Measurements from ENCODE around the gene AP2A1.

The AP2A1 gene

DNA sequence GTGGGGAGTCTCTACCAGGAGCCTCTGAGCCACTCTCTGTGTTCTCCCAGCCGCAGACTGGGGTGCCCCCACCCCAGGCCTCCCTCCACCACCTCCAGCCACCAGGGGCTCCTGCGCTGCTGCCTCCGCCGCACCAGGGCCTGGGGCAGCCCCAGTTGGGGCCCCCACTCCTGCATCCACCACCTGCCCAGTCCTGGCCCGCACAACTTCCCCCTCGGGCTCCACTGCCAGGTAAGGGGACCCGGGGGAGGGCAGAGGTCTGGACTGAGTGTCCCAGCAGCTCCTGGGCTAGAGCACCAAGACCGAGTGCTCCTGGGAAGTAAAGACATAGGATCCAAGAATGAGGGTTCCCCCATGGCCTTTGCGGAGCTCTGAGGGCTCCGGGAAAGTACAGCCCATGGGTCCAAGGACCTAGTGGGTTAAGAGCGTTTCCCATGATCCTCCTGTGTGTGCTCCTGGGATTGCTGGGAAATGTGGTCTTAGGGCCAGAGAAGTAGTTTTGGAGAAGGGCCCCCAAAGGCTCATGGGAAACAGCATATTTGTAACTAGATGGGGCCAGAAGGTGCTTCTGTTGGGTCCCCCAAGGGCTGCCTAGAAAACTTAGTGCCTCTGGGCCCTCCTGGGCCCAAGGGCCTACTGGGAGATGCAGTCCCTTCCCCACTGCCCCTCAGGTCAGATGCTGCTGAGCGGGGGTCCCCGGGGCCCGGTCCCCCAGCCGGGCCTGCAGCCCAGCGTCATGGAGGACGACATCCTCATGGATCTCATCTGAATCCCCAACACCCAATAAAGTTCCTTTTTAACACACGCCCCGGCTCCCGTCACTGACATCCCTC is 69.6 kb downstream of the AP2A1 start:
- H3K27me3 ChIP-seq: no peaks in the 10 kb centered on the region
- H3K27ac ChIP-seq: no peak overlapping the region
- no peak overlapping the region for H3K4me3 ChIP-seq (ENCODE audit: low read depth in 1 of 2, low read length in 1 of 2)
- no peaks in the 10 kb centered on the region for H3K9me3 ChIP-seq
- H3K4me1 ChIP-seq (ENCODE audit: control insufficient read depth in 1 of 2, insufficient read depth in 1 of 2, low read depth in 1 of 2, low read length in 1 of 2): peaks cover 20% of the 10 kb centered on the region in 2 experiments
- TF ChIP-seq, protein P1, sequence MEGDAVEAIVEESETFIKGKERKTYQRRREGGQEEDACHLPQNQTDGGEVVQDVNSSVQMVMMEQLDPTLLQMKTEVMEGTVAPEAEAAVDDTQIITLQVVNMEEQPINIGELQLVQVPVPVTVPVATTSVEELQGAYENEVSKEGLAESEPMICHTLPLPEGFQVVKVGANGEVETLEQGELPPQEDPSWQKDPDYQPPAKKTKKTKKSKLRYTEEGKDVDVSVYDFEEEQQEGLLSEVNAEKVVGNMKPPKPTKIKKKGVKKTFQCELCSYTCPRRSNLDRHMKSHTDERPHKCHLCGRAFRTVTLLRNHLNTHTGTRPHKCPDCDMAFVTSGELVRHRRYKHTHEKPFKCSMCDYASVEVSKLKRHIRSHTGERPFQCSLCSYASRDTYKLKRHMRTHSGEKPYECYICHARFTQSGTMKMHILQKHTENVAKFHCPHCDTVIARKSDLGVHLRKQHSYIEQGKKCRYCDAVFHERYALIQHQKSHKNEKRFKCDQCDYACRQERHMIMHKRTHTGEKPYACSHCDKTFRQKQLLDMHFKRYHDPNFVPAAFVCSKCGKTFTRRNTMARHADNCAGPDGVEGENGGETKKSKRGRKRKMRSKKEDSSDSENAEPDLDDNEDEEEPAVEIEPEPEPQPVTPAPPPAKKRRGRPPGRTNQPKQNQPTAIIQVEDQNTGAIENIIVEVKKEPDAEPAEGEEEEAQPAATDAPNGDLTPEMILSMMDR (IDR thresholded peaks at IDR 0.05): no peak
- H3K36me3 ChIP-seq: peaks cover 96% of the 10 kb centered on the region

DNA sequence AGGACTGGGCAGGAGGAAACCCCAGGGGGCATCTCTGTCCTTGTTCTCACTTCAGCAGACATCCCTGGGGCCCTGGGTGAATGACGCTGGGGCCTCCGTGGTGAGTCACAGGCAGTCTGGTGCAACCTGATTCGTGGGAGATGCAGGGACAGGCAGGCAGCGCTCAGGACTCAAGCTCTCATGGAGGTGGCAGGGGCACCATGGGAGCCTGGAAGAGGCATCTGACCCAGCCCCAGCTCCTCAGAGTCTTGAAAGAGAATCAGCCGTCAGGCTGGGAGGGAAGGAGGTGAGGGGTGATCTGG is 70.2 kb downstream of the AP2A1 start:
- Histone ChIP-seq H3K27me3 (no peaks in the 10 kb centered on the region), H3K9me3 (no peaks in the 10 kb centered on the region), H3K36me3 (peaks cover 90% of the 10 kb centered on the region), H3K4me3 (ENCODE audit: low read depth in 1 of 2, low read length in 1 of 2) (no peak overlapping the region), H3K4me1 (ENCODE audit: control insufficient read depth in 1 of 2, insufficient read depth in 1 of 2, low read depth in 1 of 2, low read length in 1 of 2) (peaks cover 14 to 15% of the 10 kb centered on the region in 2 experiments), H3K27ac (no peak overlapping the region)
- TF ChIP-seq, protein P1 (IDR thresholded peaks at IDR 0.05): no peak

GRCh38 chr19:49837425-49837824 is 70.6 kb downstream of the AP2A1 start:
- TF ChIP-seq, protein P1 (IDR thresholded peaks at IDR 0.05): no peak
- peaks cover 9 to 10% of the 10 kb centered on the region in 2 experiments for H3K4me1 ChIP-seq (ENCODE audit: control insufficient read depth in 1 of 2, insufficient read depth in 1 of 2, low read depth in 1 of 2, low read length in 1 of 2)
- H3K27me3 ChIP-seq: no peaks in the 10 kb centered on the region
- H3K27ac ChIP-seq: no peak overlapping the region
- H3K4me3 ChIP-seq (ENCODE audit: low read depth in 1 of 2, low read length in 1 of 2): no peak overlapping the region
- H3K9me3 ChIP-seq: no peaks in the 10 kb centered on the region
- H3K36me3 ChIP-seq: peaks cover 86% of the 10 kb centered on the region

DNA sequence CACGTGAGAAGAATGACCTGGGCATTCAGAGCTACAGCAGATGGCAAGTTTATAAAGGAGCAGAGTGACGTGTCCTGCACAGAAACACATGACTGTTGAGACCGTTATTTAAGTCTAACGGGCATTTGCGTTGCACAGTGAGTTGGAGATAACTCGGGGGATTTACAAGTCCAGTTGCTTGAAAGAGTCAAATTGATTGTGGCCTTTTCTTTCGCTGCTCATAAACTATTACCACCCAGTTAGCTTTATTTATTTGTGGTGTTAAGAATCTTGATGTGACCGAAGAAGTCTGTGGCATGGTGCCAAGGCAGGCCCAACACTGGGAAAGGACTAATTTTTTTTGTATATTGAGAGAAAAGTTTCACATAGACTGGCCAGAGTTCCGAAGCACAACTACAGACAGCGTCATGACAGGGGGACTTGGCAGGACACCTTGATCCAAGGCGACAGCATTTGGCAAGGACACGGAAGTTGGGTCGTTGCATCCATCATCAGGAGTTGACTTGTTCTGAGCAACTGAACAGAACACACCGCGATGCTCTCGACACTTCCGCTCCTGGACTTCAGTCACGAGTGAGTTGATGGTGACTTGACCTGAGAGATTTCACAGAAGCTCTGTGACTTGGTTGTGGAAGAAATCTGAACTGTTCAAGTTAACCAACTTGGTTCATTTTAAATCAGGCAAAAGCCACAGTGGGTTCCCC is 72.2 kb downstream of the AP2A1 start:
- Histone ChIP-seq H3K36me3 (peaks cover 71% of the 10 kb centered on the region), H3K9me3 (no peaks in the 10 kb centered on the region)
- TF ChIP-seq, protein P1 (IDR thresholded peaks at IDR 0.05): no peak

DNA sequence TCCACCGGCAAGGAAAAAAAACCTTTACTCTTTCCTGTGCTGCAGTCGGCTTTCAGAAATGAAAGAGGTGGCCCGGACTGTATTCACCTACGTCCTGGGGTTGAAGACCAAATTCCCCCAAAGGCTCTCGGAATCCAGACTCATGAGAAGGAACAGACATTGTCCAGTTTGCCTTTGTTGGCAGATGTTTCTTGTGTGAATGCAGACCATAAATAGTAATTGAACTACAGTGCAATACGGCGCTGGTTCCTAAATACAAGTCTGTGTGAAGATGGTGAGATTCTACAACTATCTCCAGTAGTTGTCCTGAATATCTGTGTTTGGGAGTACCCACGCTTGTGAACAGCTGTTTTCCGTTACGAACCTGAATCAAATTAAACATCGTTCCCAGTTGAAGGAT is 72.9 kb downstream of the AP2A1 start:
- peaks cover 64% of the 10 kb centered on the region for H3K36me3 ChIP-seq
- peak overlapping the region; percentile 7 for H3K27ac ChIP-seq
- H3K4me3 ChIP-seq (ENCODE audit: low read depth in 1 of 2, low read length in 1 of 2): no peak overlapping the region
- TF ChIP-seq, protein P1 (IDR thresholded peaks at IDR 0.05): no peak
- H3K9me3 ChIP-seq: no peaks in the 10 kb centered on the region
- no peaks in the 10 kb centered on the region for H3K27me3 ChIP-seq
- H3K4me1 ChIP-seq (ENCODE audit: control insufficient read depth in 1 of 2, insufficient read depth in 1 of 2, low read depth in 1 of 2, low read length in 1 of 2): peaks cover 9% of the 10 kb centered on the region in 2 experiments

More for the DNA sequence above, 72.2 kb downstream of the AP2A1 start:
- Histone ChIP-seq H3K27me3 (no peaks in the 10 kb centered on the region), H3K4me3 (ENCODE audit: low read depth in 1 of 2, low read length in 1 of 2) (no peak overlapping the region), H3K4me1 (ENCODE audit: control insufficient read depth in 1 of 2, insufficient read depth in 1 of 2, low read depth in 1 of 2, low read length in 1 of 2) (peaks cover 2 to 3% of the 10 kb centered on the region in 2 experiments), H3K27ac (peak overlapping the region; percentile 7)
